Ishikawa (cell line): ENCODE measurements around the gene DHRS12.

Experiments used
- CEBPB ChIP-seq: IDR thresholded peaks from 2 replicates; pipeline ENCODE4 v1.6.1; 2012
- CREB1 ChIP-seq: IDR thresholded peaks from 2 replicates; pipeline ENCODE4 v1.6.1; 2012; ENCODE audit warnings: low read depth
- EGR1 ChIP-seq: IDR thresholded peaks from 2 replicates; pipeline ENCODE4 v1.6.1; 2012
- EP300 ChIP-seq: IDR thresholded peaks from 2 replicates; pipeline ENCODE4 v1.6.1; 2012; ENCODE audit warnings: borderline replicate concordance
- FOXM1 ChIP-seq: IDR thresholded peaks from 2 replicates; pipeline ENCODE4 v1.6.1; 2012; ENCODE audit warnings: low read depth, borderline replicate concordance
- MAX ChIP-seq: IDR thresholded peaks from 2 replicates; pipeline ENCODE4 v1.6.1; 2012
- NFIC ChIP-seq: IDR thresholded peaks from 2 replicates; pipeline ENCODE4 v1.6.1; 2012
- RAD21 ChIP-seq: IDR thresholded peaks from 2 replicates; pipeline ENCODE4 v1.6.1; 2012; ENCODE audit warnings: low read depth
- REST ChIP-seq: IDR thresholded peaks from 2 replicates; pipeline ENCODE4 v1.6.1; 2012; ENCODE audit warnings: low read depth, mild to moderate bottlenecking
- TAF1 ChIP-seq: IDR thresholded peaks from 2 replicates; pipeline ENCODE4 v1.6.1; 2012; ENCODE audit warnings: low read depth, mild to moderate bottlenecking
- TCF12 ChIP-seq: IDR thresholded peaks from 2 replicates; pipeline ENCODE4 v1.6.1; 2012; ENCODE audit warnings: low read depth
- TEAD4 ChIP-seq: IDR thresholded peaks from 2 replicates; pipeline ENCODE4 v1.6.1; 2012
- USF1 ChIP-seq: IDR thresholded peaks from 2 replicates; pipeline ENCODE4 v1.6.1; 2012
- YY1 ChIP-seq: IDR thresholded peaks from 2 replicates; pipeline ENCODE4 v1.6.1; 2012; ENCODE audit warnings: low read depth
- ZBTB7A ChIP-seq: IDR thresholded peaks from 2 replicates; pipeline ENCODE4 v1.6.1; 2012; ENCODE audit warnings: low read depth

The DHRS12 gene

DNA sequence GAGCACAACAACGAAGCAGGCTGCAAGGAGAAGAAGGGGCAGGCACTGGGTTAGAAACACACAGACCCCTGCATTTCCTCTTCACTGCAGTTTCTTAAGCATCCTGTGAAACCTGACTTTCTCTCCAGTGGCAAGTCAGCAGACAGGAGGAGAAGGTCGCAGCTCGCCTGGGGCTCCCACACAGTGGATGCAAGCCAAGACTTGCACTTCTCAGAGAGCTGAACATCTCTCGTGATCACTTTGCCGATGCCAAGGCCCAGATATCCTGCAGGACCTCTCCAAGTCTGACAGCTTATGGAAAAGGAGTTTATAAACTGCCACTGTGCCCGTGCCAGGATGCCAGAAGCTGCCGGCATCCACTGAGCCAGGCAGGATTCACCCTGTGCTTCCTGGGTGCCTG is 22.6 kb upstream of the DHRS12 start:
- TF ChIP-seq USF1: no peak
- no peak for TF ChIP-seq ZBTB7A
- no peak for TF ChIP-seq TEAD4
- TF ChIP-seq TAF1: no peak
- TF ChIP-seq CEBPB: no peak
- no peak for TF ChIP-seq RAD21
- TF ChIP-seq YY1: no peak

DNA sequence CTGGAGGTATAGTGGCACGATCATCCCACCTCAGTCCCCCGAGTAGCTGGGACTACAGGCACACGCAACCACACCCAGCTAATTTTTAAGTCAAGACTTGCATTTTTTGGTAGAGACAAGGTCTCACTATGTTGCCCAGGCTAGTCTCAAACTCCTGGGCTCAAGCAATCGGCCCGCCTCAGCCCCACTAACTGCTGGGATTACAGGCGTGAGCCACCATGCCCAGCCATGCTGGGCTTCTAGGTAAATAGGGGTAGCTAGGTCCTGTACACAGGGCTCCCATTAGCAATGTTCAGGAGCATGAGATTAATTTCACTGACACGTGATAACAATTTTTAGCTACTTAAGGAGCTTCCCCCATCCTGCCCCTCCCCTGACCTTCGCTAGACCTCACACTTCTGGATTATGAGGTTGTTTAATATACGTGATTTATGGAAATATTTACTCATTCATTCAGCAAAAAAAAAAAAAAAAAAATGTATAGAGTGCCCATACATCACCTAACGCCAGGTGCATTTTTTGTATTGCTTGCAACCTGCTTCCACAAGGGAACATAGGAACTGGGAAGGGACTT is 21.8 kb upstream of the DHRS12 start:
- TF ChIP-seq TCF12: no peak
- no peak for TF ChIP-seq CEBPB
- TF ChIP-seq FOXM1: no peak
- no peak for TF ChIP-seq TEAD4
- no peak for TF ChIP-seq CREB1
- TF ChIP-seq TAF1: no peak
- no peak for TF ChIP-seq YY1
- TF ChIP-seq ZBTB7A: no peak
- no peak for TF ChIP-seq NFIC
- no peak for TF ChIP-seq USF1
- no peak for TF ChIP-seq EGR1
- no peak for TF ChIP-seq EP300

GRCh38 chr13:51825165-51825592 is 21.2 kb upstream of the DHRS12 start:
- TF ChIP-seq NFIC: no peak
- no peak for TF ChIP-seq ZBTB7A
- TF ChIP-seq EP300: no peak
- TF ChIP-seq FOXM1: no peak
- no peak for TF ChIP-seq REST
- no peak for TF ChIP-seq TAF1
- no peak for TF ChIP-seq TEAD4
- no peak for TF ChIP-seq USF1
- no peak for TF ChIP-seq YY1
- no peak for TF ChIP-seq MAX
- TF ChIP-seq RAD21: no peak

GRCh38 chr13:51823863-51824262 is 19.9 kb upstream of the DHRS12 start:
- no peak for TF ChIP-seq YY1
- TF ChIP-seq ZBTB7A: no peak
- TF ChIP-seq MAX: no peak
- no peak for TF ChIP-seq TCF12
- TF ChIP-seq CEBPB: no peak
- no peak for TF ChIP-seq RAD21
- no peak for TF ChIP-seq REST
- no peak for TF ChIP-seq CREB1

GRCh38 chr13:51823359-51823758 is 19.4 kb upstream of the DHRS12 start:
- TF ChIP-seq ZBTB7A (no peak), CREB1 (no peak), REST (no peak), FOXM1 (no peak), MAX (no peak), CEBPB (no peak), TEAD4 (no peak), TAF1 (no peak), TCF12 (no peak), RAD21 (no peak), NFIC (no peak), YY1 (no peak), USF1 (no peak), EP300 (no peak)
